Measurements from ENCODE around the gene KANSL3.

The KANSL3 gene

GRCh38 chr2:96594691-96595152, 43.4 kb downstream of the KANSL3 start:
- H3K4me3 ChIP-seq (ENCODE audit: control insufficient read depth, low read depth, low read length) = no peak overlapping the region
- DNase-seq (ENCODE audit: low read depth) = no peak
- TF ChIP-seq CTCF (conservative IDR thresholded peaks at IDR 0.05; ENCODE audit: control insufficient read depth, insufficient read depth, low read depth, low read length) = no peak

- no peak for TF ChIP-seq CTCF (conservative IDR thresholded peaks at IDR 0.05; ENCODE audit: control insufficient read depth, insufficient read depth, low read depth, low read length)
- DNase-seq (ENCODE audit: low read depth) = no peak
- no peak overlapping the region for H3K4me3 ChIP-seq (ENCODE audit: control insufficient read depth, low read depth, low read length)
Measured at GRCh38 chr2:96594282-96594681, 43.8 kb downstream of the KANSL3 start.

- no peak overlapping the region for H3K4me3 ChIP-seq (ENCODE audit: control insufficient read depth, low read depth, low read length)
- no peak for TF ChIP-seq CTCF (conservative IDR thresholded peaks at IDR 0.05; ENCODE audit: control insufficient read depth, insufficient read depth, low read depth, low read length)
- no peak for DNase-seq (ENCODE audit: low read depth)
Measured at GRCh38 chr2:96591494-96591893, 46.6 kb downstream of the KANSL3 start.

- H3K4me3 ChIP-seq (ENCODE audit: control insufficient read depth, low read depth, low read length) = no peak overlapping the region
- no peak for TF ChIP-seq CTCF (conservative IDR thresholded peaks at IDR 0.05; ENCODE audit: control insufficient read depth, insufficient read depth, low read depth, low read length)
- no peak for DNase-seq (ENCODE audit: low read depth)
Measured at GRCh38 chr2:96591054-96591453, 47.1 kb downstream of the KANSL3 start.

- no peak for TF ChIP-seq CTCF (conservative IDR thresholded peaks at IDR 0.05; ENCODE audit: control insufficient read depth, insufficient read depth, low read depth, low read length)
- no peak overlapping the region for H3K4me3 ChIP-seq (ENCODE audit: control insufficient read depth, low read depth, low read length)
- DNase-seq (ENCODE audit: low read depth) = no peak
Measured at GRCh38 chr2:96587843-96588242, 50.3 kb downstream of the KANSL3 start.

GRCh38 chr2:96584017-96584416, 54.1 kb downstream of the KANSL3 start:
- TF ChIP-seq CTCF (conservative IDR thresholded peaks at IDR 0.05; ENCODE audit: control insufficient read depth, insufficient read depth, low read depth, low read length) = no peak
- H3K4me3 ChIP-seq (ENCODE audit: control insufficient read depth, low read depth, low read length) = no peak overlapping the region
- no peak for DNase-seq (ENCODE audit: low read depth)

GRCh38 chr2:96580771-96581170, 57.3 kb downstream of the KANSL3 start:
- no peak overlapping the region for H3K4me3 ChIP-seq (ENCODE audit: control insufficient read depth, low read depth, low read length)
- DNase-seq (ENCODE audit: low read depth) = no peak
- no peak for TF ChIP-seq CTCF (conservative IDR thresholded peaks at IDR 0.05; ENCODE audit: control insufficient read depth, insufficient read depth, low read depth, low read length)
